ENCODE data around the gene SLC37A4. TPM values are rescaled to one million over a fixed set of nuclear protein-coding genes. Genes with fewer than 3 reads are reported as not detected.
"Not testable (repeated sequence)": the region's sequence is repeated elsewhere in the genome, so short reads cannot be mapped to it uniquely, and the experiment has no call there.

SLC37A4 gene
- total RNA-seq, 2 experiments from 2014 or later = 17.9 to 19.4 TPM

DNA sequence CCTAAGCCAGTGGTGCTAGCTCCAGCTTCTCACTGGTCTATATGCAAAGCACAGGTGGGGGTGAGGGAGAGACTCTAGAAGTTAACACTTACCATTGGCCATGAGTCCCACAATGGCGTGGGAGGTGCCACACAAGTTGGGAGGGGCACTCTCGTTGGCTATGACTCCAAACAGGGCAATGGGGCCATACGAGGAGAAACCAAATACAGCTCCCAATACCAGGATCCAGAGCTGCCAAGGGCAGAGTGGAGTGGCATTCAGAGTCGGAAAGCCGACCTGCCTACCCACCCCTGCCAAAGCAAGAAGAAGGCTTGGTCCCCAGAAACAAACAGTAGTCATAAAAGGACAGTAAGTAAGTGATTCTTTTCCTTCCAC, 5.6 kb downstream of the SLC37A4 start:
- H3K9me3 Mint-ChIP-seq = no peaks in the 10 kb centered on the region
- H3K27me3 Mint-ChIP-seq = no peaks in the 10 kb centered on the region
- DNase-seq = no peak
- no peak overlapping the region for H3K4me3 Mint-ChIP-seq
- peaks cover 58% of the 10 kb centered on the region for H3K4me1 Mint-ChIP-seq
- peak overlapping the region; percentile 72 for H3K27ac Mint-ChIP-seq
- peaks cover 47% of the 10 kb centered on the region for H3K36me3 Mint-ChIP-seq (ENCODE audit: low read depth)
- ChIA-PET POLR2A (no interaction called here), CTCF (interaction anchor here (0.6 to 1.0 kb wide), 3 partner anchors 12 to 687 kb away, joined by 3 to 7 read pairs (median 5); no protein-coding TSS in a partner anchor)

DNA sequence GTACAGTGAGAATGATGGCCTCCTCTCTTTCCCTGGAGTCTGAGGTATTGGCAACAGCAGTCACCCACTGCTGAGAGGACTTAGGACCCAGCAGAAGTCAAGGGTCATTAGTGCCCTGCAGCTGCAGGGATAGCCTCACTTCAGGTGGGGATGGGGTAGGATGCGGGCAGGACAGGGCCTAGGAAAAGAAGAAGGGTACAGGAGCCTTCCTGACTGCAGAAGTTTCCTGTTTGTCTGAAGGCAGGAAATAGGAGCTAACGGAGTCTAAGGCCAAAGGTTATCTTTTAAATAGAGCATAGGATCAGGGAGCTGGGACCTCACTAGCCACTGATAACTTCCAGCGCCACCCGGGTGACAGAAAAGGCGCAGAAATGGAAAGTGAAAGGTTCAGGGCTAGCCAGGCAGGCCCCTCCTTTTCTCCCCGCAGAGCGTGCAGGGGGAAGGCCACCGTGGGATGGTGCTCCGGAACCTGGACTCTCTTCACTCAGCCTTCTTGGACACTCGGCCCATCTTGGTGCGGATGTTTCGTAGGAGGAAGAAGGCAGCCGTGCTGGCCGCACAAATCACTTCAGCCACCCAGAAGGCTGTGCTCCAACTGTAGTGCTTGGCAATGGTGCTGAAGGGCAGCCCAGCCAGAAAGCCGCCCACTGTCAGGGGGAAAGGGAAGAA, 6.1 kb downstream of the SLC37A4 start:
- POLR2A ChIA-PET = no interaction called here
- CTCF ChIA-PET = interaction anchor here (0.6 to 1.3 kb wide), 6 partner anchors 8 to 686 kb away, joined by 3 to 5 read pairs (median 3); partner anchors contain the start of gene DPAGT1
- Mint-ChIP-seq H3K27ac (peak overlapping the region; percentile 72), H3K36me3 (ENCODE audit: low read depth) (peaks cover 52% of the 10 kb centered on the region), H3K9me3 (no peaks in the 10 kb centered on the region), H3K4me1 (peaks cover 59% of the 10 kb centered on the region), H3K4me3 (no peak overlapping the region), H3K27me3 (no peaks in the 10 kb centered on the region)
- DNase-seq = no peak

GRCh38 chr11:119023741-119024140, 6.9 kb downstream of the SLC37A4 start:
- peaks cover 53% of the 10 kb centered on the region for H3K4me1 Mint-ChIP-seq
- no peak for DNase-seq
- ChIA-PET CTCF (interaction anchor here (0.7 to 1.3 kb wide), 6 partner anchors 8 to 78 kb away, joined by 3 read pairs; partner anchors contain the start of genes DPAGT1 and SLC37A4), POLR2A (no interaction called here)
- H3K27ac Mint-ChIP-seq = no peak overlapping the region
- peaks cover 48% of the 10 kb centered on the region for H3K36me3 Mint-ChIP-seq (ENCODE audit: low read depth)
- no peak overlapping the region for H3K4me3 Mint-ChIP-seq
- H3K9me3 Mint-ChIP-seq = no peaks in the 10 kb centered on the region
- no peaks in the 10 kb centered on the region for H3K27me3 Mint-ChIP-seq

GRCh38 chr11:119021631-119022030, 9.0 kb downstream of the SLC37A4 start:
- Mint-ChIP-seq H3K27me3 (no peaks in the 10 kb centered on the region), H3K4me1 (peaks cover 56% of the 10 kb centered on the region), H3K9me3 (no peaks in the 10 kb centered on the region), H3K36me3 (ENCODE audit: low read depth) (peaks cover 56% of the 10 kb centered on the region), H3K27ac (peak overlapping the region; percentile 79), H3K4me3 (no peak overlapping the region)
- DNase-seq = no peak
- ChIA-PET POLR2A (no interaction called here), CTCF (no interaction called here)

DNA sequence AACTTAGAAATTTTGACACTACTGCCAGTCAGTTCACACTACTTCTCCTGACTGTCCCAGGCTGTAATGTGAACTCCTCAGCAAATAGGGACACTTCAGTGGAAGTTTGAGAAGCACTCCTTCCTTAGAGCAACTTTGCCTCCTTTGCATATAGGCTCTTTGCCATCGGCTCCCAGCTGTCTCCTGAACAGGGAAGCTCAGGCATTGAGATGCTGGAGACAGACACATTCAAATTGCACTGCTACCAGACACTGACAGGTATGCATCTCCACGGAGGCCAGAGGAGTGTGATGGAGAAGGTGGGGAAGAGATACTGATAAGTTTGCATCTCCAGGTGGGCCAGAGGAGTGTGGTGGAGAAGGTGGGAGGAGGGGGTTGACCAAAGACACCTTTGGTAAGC, 10.7 kb downstream of the SLC37A4 start:
- Mint-ChIP-seq H3K4me3 (peak overlapping the region; percentile 98), H3K4me1 (peaks cover 66% of the 10 kb centered on the region), H3K36me3 (ENCODE audit: low read depth) (peaks cover 64% of the 10 kb centered on the region), H3K9me3 (no peaks in the 10 kb centered on the region), H3K27me3 (no peaks in the 10 kb centered on the region), H3K27ac (peak overlapping the region; percentile 100)
- ChIA-PET CTCF (interaction anchor here (0.6 to 1.5 kb wide), 4 partner anchors 10 to 1310 kb away, joined by 3 to 7 read pairs (median 4); no protein-coding TSS in a partner anchor), POLR2A (no interaction called here)
- no peak for DNase-seq

- POLR2A ChIA-PET = interaction anchor here (0.6 to 1.0 kb wide), 4 partner anchors 12 to 150 kb away, joined by 3 read pairs; partner anchors contain the start of genes NLRX1 and SLC37A4
- CTCF ChIA-PET = interaction anchor here (1.1 to 1.5 kb wide), 4 partner anchors 11 to 82 kb away, joined by 3 to 7 read pairs (median 4); no protein-coding TSS in a partner anchor
- peak; percentile 97 for DNase-seq
- peaks cover 58% of the 10 kb centered on the region for H3K4me1 Mint-ChIP-seq
- H3K9me3 Mint-ChIP-seq = no peaks in the 10 kb centered on the region
- H3K4me3 Mint-ChIP-seq = peak within 1 kb of the TSS; percentile 98
- peaks cover 68% of the 10 kb centered on the region for H3K36me3 Mint-ChIP-seq (ENCODE audit: low read depth)
- H3K27ac Mint-ChIP-seq = peak within 1 kb of the TSS; percentile 100
- H3K27me3 Mint-ChIP-seq = no peaks in the 10 kb centered on the region
These were observed 12.4 kb downstream of the SLC37A4 start, which contains the start of the genes RPS25 and TRAPPC4 for GRCh38 chr11:119018074-119018938. TSS of gene RPS25 (minus strand) at chr11:119018343. CDS start at chr11:119018284, 59 bp downstream. TSS of gene TRAPPC4 (plus strand) at chr11:119018766. CDS start at chr11:119018796, 30 bp downstream.

GRCh38 chr11:119017377-119017776, 13.3 kb downstream of the SLC37A4 start:
- POLR2A ChIA-PET, H3K9me3 Mint-ChIP-seq, DNase-seq, H3K27me3 Mint-ChIP-seq: not testable (repeated sequence)
- H3K27ac Mint-ChIP-seq = peak overlapping the region; percentile 100
- peaks cover 57% of the 10 kb centered on the region for H3K4me1 Mint-ChIP-seq
- H3K4me3 Mint-ChIP-seq = peak overlapping the region; percentile 98
- CTCF ChIA-PET = interaction anchor here (0.9 to 4.2 kb wide), 2 partner anchors 10 to 87 kb away, joined by 3 to 12 read pairs; no protein-coding TSS in a partner anchor
- peaks cover 71% of the 10 kb centered on the region for H3K36me3 Mint-ChIP-seq (ENCODE audit: low read depth)

- Mint-ChIP-seq H3K4me3 (peak overlapping the region; percentile 98), H3K27me3 (no peaks in the 10 kb centered on the region), H3K9me3 (no peaks in the 10 kb centered on the region), H3K27ac (peak overlapping the region; percentile 64), H3K4me1 (peaks cover 53% of the 10 kb centered on the region), H3K36me3 (ENCODE audit: low read depth) (peaks cover 70% of the 10 kb centered on the region)
- no peak for DNase-seq
- POLR2A ChIA-PET = interaction anchor here (1.0 kb wide), 1 partner anchor 16 kb away, joined by 6 read pairs; no protein-coding TSS in a partner anchor
- CTCF ChIA-PET = interaction anchor here (0.6 to 4.2 kb wide), 7 partner anchors 8 to 203 kb away, joined by 3 to 12 read pairs (median 5); partner anchors contain the start of gene SLC37A4
These were observed 14.3 kb downstream of the SLC37A4 start for GRCh38 chr11:119016216-119017009.

- ChIA-PET CTCF (interaction anchor here (0.6 to 4.2 kb wide), 6 partner anchors 9 to 264 kb away, joined by 3 to 12 read pairs (median 4); partner anchors contain the start of gene SLC37A4), POLR2A (no interaction called here)
- H3K4me1 Mint-ChIP-seq = peaks cover 45% of the 10 kb centered on the region
- no peak for DNase-seq
- no peaks in the 10 kb centered on the region for H3K27me3 Mint-ChIP-seq
- peaks cover 65% of the 10 kb centered on the region for H3K36me3 Mint-ChIP-seq (ENCODE audit: low read depth)
- no peak overlapping the region for H3K27ac Mint-ChIP-seq
- H3K4me3 Mint-ChIP-seq = no peak overlapping the region
- no peaks in the 10 kb centered on the region for H3K9me3 Mint-ChIP-seq
These were observed 15.5 kb downstream of the SLC37A4 start for GRCh38 chr11:119015054-119015611.

GRCh38 chr11:119014209-119014924, 16.3 kb downstream of the SLC37A4 start:
- H3K9me3 Mint-ChIP-seq = no peaks in the 10 kb centered on the region
- H3K4me1 Mint-ChIP-seq = peaks cover 39% of the 10 kb centered on the region
- H3K27me3 Mint-ChIP-seq = no peaks in the 10 kb centered on the region
- DNase-seq = no peak
- no peak overlapping the region for H3K4me3 Mint-ChIP-seq
- no peak overlapping the region for H3K27ac Mint-ChIP-seq
- ChIA-PET POLR2A (no interaction called here), CTCF (interaction anchor here (0.9 to 4.2 kb wide), 3 partner anchors 17 to 84 kb away, joined by 3 to 12 read pairs (median 6); partner anchors contain the start of gene SLC37A4)
- peaks cover 59% of the 10 kb centered on the region for H3K36me3 Mint-ChIP-seq (ENCODE audit: low read depth)

DNA sequence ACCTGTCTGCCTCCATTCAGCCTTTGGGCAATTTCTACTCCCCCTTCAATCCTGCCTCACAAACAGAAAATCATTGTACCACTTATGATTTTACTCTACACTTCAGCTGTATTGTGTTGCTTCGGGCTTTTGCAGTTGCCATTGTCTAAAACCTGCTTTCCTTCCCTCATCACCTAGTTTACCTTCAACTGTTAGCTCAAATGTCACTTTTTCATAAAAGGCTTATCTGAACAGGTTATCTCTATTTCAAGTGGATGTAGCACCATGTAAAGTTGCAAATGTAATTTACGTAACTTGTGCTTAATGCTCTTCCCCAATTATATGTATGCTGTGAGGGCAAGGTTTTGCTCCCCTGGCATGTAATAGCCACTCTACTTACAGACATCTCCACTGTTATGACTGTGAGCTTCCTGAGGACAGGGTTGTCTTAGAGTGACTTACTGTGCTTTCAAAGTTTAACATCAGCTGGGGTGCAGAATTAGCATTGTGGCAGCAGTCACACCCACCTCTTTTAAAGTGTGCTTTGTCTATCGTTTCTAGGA, 18.0 kb downstream of the SLC37A4 start:
- ChIA-PET CTCF (no interaction called here), POLR2A (no interaction called here)
- Mint-ChIP-seq H3K27me3 (no peaks in the 10 kb centered on the region), H3K36me3 (ENCODE audit: low read depth) (peaks cover 55% of the 10 kb centered on the region), H3K27ac (no peak overlapping the region), H3K4me3 (no peak overlapping the region), H3K4me1 (peaks cover 36% of the 10 kb centered on the region), H3K9me3 (no peaks in the 10 kb centered on the region)
- DNase-seq = no peak
